Lower leg skin (tissue), 4 donors: ENCODE results near the gene PBX1. TPM values are rescaled to one million over a fixed set of nuclear protein-coding genes. Genes with fewer than 3 reads are reported as not detected.

Source experiments
- DNase-seq, 2 donors: peaks; one replicate each; pipeline ENCODE4 v3.0.0-alpha.2; 2019; ENCODE audit warnings: low spot score in 2 of 2
- H3K4me3 ChIP-seq: fragments of 200-600 bp; sonication (generic); 2 replicates; pipeline ENCODE4 v1.5.1; 2017; ENCODE audit warnings: mild to moderate bottlenecking, low read depth; ENCODE audit not compliant: poor library complexity, severe bottlenecking
- POLR2A ChIP-seq, 2 donors: fragments of 450-650 bp; IDR thresholded peaks; one replicate each; pipeline ENCODE4 v1.6.1; 2016 to 2017; ENCODE audit warnings: antibody characterized with exemption in 2 of 2, mild to moderate bottlenecking in 1 of 2, moderate library complexity in 1 of 2
- WGBS, 2 donors: methylation state at CpG; one replicate each; pipeline ENCODE4 v1.1.5; 2018; 5-methylcytosine and 5-hydroxymethylcytosine counted together
- intact Hi-C: fragments of 100-400 bp; cut with DNase I; formaldehyde crosslinking; loops from one replicate; pipeline ENCODE4 v1.15.0; 2023; ENCODE audit warnings: low total_unique reads
- total RNA-seq, 4 donors: library from RNA; depleted of rRNA; stranded (reverse); fragments of >200 nt; gene quantifications; one replicate each; pipeline ENCODE4 v1.1.0, GENCODE V29; 2016
- TF ChIP-seq, protein P1 (sequence below), 3 donors: fragments of 450-650 bp; IDR thresholded peaks; one replicate each; pipeline ENCODE4 v1.5.1; 2016; ENCODE audit warnings: antibody characterized with exemption in 3 of 3, mild to moderate bottlenecking in 3 of 3, moderate library complexity in 2 of 3

PBX1 gene
- total RNA-seq, 4 donors from 2014 or later = 10.0 to 24.1 (median 15.4) TPM

DNA sequence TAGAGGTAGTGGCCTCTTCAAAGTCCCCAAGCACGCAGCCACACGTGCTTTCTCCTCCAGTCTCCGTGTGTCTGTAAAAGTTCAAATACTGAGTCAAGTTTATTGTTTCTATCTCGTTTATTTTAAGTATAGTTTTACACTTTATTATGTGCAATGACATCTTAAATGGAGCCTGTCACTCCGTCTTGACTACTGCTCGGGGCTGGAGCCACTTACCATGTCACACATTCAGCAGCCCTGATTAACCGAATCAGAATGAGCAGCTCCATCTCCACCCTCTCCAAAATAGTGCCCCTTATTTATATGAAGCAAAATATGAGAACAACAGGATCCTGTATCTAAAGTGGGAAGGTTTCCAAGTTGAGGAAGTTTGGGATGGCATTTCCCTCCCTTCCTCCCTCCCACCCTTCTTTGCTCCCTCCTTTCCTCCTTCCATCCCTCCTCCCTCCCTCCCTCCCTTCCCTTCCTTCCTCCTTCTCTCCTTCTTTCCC, 201.0 kb downstream of the PBX1 start:
- 69 to 75% methylated on average over 7 of the region's 7 CpGs for WGBS, 2 donors
- no peak for DNase-seq
- intact Hi-C loops = no loop called here
- TF ChIP-seq POLR2A (IDR thresholded peaks at IDR 0.05) = no peak
- TF ChIP-seq, protein P1, sequence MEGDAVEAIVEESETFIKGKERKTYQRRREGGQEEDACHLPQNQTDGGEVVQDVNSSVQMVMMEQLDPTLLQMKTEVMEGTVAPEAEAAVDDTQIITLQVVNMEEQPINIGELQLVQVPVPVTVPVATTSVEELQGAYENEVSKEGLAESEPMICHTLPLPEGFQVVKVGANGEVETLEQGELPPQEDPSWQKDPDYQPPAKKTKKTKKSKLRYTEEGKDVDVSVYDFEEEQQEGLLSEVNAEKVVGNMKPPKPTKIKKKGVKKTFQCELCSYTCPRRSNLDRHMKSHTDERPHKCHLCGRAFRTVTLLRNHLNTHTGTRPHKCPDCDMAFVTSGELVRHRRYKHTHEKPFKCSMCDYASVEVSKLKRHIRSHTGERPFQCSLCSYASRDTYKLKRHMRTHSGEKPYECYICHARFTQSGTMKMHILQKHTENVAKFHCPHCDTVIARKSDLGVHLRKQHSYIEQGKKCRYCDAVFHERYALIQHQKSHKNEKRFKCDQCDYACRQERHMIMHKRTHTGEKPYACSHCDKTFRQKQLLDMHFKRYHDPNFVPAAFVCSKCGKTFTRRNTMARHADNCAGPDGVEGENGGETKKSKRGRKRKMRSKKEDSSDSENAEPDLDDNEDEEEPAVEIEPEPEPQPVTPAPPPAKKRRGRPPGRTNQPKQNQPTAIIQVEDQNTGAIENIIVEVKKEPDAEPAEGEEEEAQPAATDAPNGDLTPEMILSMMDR (IDR thresholded peaks at IDR 0.05) = no peak
- H3K4me3 ChIP-seq = no peak overlapping the region

DNA sequence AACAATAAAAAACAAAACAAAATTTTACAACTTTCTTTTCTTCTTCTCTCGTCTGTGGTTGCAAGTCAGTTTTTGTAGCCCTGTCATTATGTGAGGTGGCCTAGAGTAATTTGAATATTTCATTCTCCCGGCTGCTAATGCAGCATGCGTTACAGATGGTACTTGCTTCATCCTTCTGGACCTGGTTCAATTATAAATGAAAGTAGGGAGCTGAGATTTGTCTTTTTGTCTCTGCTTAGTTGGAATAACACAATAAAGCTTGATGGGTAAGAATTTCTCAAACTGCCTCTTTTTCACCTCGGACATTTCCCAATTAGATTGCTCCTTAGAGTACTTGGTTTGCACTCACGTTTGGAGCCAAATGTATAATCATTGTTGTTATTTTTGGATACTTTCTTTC, 201.6 kb downstream of the PBX1 start:
- 60% methylated on average over 5 of the region's 5 CpGs for WGBS, 2 donors
- no peak overlapping the region for H3K4me3 ChIP-seq
- TF ChIP-seq POLR2A (IDR thresholded peaks at IDR 0.05) = no peak
- DNase-seq = no peak
- intact Hi-C loops = no loop called here

DNA sequence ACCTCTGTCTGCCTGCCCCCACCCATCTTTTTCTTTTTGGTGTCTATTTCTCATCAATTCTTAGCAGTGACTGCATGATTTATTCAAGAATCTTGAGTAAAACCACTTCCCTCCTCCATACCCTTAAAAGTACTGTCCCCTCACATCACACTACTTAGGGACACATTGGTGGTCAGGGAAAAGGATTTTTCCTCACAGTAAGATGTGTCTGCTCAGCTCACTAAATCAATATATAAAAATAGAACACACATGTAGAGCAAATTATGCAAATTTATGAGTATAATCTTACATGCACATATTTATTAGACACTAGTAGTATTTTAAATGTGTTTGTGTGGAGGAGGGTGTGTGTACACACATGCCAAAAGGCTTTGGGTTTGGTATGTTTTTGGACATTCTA, 202.0 kb downstream of the PBX1 start:
- no peak for DNase-seq
- intact Hi-C loops = no loop called here
- H3K4me3 ChIP-seq = no peak overlapping the region
- no peak for TF ChIP-seq POLR2A (IDR thresholded peaks at IDR 0.05)
- TF ChIP-seq, protein P1 (IDR thresholded peaks at IDR 0.05) = no peak

DNA sequence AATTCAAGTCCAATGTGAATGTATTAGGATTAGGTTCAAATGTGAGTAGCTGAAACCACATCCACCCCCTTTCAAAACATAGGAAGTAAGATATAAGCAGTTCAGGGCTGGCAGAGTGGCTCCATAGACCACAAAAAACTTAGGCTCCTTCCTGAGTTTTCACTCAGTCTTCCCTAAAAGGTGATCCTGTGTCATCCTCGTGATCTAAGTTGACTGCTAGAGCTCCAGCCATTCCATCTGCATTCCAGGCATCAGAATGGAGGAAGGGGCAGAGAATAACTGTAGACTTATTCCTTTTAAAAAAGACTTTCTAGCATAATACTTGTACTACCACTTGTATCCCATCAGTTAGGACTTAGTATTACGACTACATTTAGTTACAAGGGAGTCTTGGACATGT, 204.1 kb downstream of the PBX1 start:
- TF ChIP-seq, protein P1 (IDR thresholded peaks at IDR 0.05) = no peak
- no peak for TF ChIP-seq POLR2A (IDR thresholded peaks at IDR 0.05)
- 92 to 100% methylated on average over 2 of the region's 2 CpGs for WGBS, 2 donors
- H3K4me3 ChIP-seq = no peak overlapping the region
- DNase-seq = no peak
- intact Hi-C loops = no loop called here

DNA sequence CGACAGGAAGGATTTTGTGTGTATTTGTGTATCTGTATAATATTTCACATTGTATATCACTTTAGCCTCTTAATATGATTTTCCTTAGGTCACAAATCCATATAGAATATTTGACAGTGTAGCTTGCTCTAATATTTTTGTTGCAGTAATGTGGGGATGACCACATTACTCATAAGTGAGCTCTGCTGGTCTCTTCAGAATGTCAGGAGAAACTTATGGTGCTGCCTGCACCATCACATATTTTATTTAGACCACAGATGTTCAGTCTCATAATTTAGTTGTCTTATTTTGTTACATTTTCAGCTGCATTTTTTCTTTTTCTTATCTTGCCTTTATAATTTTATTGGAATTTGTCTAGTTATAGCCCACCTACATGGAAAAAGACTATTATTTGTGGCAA, 205.3 kb downstream of the PBX1 start:
- WGBS, 2 donors = 95 to 98% methylated on average over 1 of the region's 1 CpG
- no peak for DNase-seq
- no peak for TF ChIP-seq POLR2A (IDR thresholded peaks at IDR 0.05)
- TF ChIP-seq, protein P1 (IDR thresholded peaks at IDR 0.05) = no peak
- intact Hi-C loops = no loop called here
- no peak overlapping the region for H3K4me3 ChIP-seq

DNA sequence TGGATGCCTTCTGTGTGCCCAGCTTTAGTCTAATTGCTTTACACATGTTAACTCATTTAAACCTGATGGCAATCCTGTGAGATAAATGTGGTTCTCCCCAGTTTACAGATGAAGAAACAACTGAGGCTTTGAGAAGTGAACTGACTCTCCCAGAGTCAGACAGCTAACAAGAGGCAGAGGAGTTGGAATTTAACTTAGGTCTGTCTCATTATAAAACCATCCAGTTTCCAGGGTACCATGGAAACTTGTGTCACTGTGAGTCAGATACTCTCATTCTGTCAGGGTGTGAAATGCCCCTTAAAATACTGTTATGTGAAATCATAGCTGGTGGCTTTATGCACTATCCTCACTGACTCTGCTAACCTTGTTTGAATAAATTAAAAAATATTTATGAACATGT, 206.6 kb downstream of the PBX1 start:
- H3K4me3 ChIP-seq = no peak overlapping the region
- DNase-seq = no peak
- intact Hi-C loops = no loop called here
- TF ChIP-seq, protein P1 (IDR thresholded peaks at IDR 0.05) = no peak
- TF ChIP-seq POLR2A (IDR thresholded peaks at IDR 0.05) = no peak
